Neural progenitor cell (in vitro differentiated cells): ENCODE results near the gene CACNA1C.

Source experiments
- EZH2 ChIP-seq: fragments of 200-600 bp; sonication (generic); IDR thresholded peaks from 2 replicates; pipeline ENCODE4 v1.6.1; 2017; ENCODE audit warnings: antibody characterized with exemption, mild to moderate bottlenecking, moderate library complexity
- EZH2phosphoT487 ChIP-seq: fragments of 200-600 bp; sonication (generic); IDR thresholded peaks from 2 replicates; pipeline ENCODE4 v1.6.1; 2017; ENCODE audit warnings: antibody characterized with exemption
- TF ChIP-seq, protein P1 (sequence below): fragments of 200-600 bp; sonication (generic); IDR thresholded peaks from 2 replicates; pipeline ENCODE4 v1.5.1; 2017; ENCODE audit warnings: antibody characterized with exemption, mild to moderate bottlenecking

DNA sequence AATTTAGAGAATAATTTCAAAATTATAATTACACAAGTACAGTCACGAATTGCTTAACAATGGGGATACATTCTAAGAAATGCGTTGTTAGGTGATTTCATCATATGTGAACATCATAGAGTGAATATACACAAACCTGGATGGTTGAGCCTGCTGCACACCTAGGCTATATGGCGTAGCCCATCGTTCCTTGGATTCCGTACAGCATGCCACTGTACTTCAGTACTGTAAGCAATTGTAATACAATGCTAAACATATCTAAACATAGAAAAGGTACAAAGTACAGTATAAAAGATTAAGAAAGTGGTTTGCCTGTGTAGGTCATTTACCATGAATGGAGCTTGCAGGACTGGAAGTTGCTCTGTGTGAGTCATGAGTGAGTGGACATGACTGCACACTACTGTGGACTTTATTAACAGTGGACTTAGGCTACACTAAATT lies 286.2 kb downstream of the CACNA1C start:
- TF ChIP-seq, protein P1, sequence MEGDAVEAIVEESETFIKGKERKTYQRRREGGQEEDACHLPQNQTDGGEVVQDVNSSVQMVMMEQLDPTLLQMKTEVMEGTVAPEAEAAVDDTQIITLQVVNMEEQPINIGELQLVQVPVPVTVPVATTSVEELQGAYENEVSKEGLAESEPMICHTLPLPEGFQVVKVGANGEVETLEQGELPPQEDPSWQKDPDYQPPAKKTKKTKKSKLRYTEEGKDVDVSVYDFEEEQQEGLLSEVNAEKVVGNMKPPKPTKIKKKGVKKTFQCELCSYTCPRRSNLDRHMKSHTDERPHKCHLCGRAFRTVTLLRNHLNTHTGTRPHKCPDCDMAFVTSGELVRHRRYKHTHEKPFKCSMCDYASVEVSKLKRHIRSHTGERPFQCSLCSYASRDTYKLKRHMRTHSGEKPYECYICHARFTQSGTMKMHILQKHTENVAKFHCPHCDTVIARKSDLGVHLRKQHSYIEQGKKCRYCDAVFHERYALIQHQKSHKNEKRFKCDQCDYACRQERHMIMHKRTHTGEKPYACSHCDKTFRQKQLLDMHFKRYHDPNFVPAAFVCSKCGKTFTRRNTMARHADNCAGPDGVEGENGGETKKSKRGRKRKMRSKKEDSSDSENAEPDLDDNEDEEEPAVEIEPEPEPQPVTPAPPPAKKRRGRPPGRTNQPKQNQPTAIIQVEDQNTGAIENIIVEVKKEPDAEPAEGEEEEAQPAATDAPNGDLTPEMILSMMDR: no peak
- TF ChIP-seq EZH2phosphoT487 (no peak), EZH2 (no peak)
